GM18867 (cell line): ENCODE results near the gene SRL.

Source experiments
- ATAC-seq: cut with Tn5 transposase; IDR thresholded peaks from one replicate; pipeline ENCODE4 v1.9.1; 2021; ENCODE audit warnings: mild to moderate bottlenecking, moderate library complexity; ENCODE audit not compliant: unreplicated experiment

Gene SRL

GRCh38 chr16:4204521-4204920, 37.4 kb downstream of the SRL start:
- no peak for ATAC-seq

GRCh38 chr16:4203748-4204147, 38.1 kb downstream of the SRL start:
- ATAC-seq, result no peak

GRCh38 chr16:4202615-4203345, 39.1 kb downstream of the SRL start:
- ATAC-seq, result no peak

GRCh38 chr16:4200781-4201137, 41.1 kb downstream of the SRL start:
- no peak for ATAC-seq

- no peak for ATAC-seq
Observed at GRCh38 chr16:4200000-4200780, 41.7 kb downstream of the SRL start.

- no peak for ATAC-seq
Observed at GRCh38 chr16:4198816-4199215, 43.1 kb downstream of the SRL start.

GRCh38 chr16:4194661-4195060, 47.2 kb downstream of the SRL start:
- no peak for ATAC-seq

- ATAC-seq, result no peak
Observed at GRCh38 chr16:4193920-4194319, 48.0 kb downstream of the SRL start.

- ATAC-seq, result no peak
Observed at GRCh38 chr16:4192206-4192605, 49.7 kb downstream of the SRL start.

- ATAC-seq, result no peak
Observed at GRCh38 chr16:4190712-4191333, 51.1 kb downstream of the SRL start.

- no peak for ATAC-seq
Observed at GRCh38 chr16:4190086-4190485, 51.8 kb downstream of the SRL start.

GRCh38 chr16:4184038-4184702, 57.7 kb downstream of the SRL start:
- no peak for ATAC-seq

GRCh38 chr16:4183237-4184037, 58.4 kb downstream of the SRL start:
- ATAC-seq, result peak; percentile 82

GRCh38 chr16:4182581-4183236, 59.2 kb downstream of the SRL start:
- ATAC-seq, result peak; percentile 26

- ATAC-seq, result no peak
Observed at GRCh38 chr16:4180511-4180910, 61.4 kb downstream of the SRL start.

- ATAC-seq, result no peak
Observed at GRCh38 chr16:4179763-4180260, 62.1 kb downstream of the SRL start.

- no peak for ATAC-seq
Observed at GRCh38 chr16:4179020-4179419, 62.9 kb downstream of the SRL start.

- ATAC-seq, result no peak
Observed at GRCh38 chr16:4178468-4179010, 63.3 kb downstream of the SRL start.

GRCh38 chr16:4176906-4177417, 64.9 kb downstream of the SRL start:
- no peak for ATAC-seq
